HG03442 (cell line): ENCODE results near the gene ESF1.
"Not testable (repeated sequence)": the region's sequence is repeated elsewhere in the genome, so short reads cannot be mapped to it uniquely, and the experiment has no call there.

ENCODE experiments used
- ATAC-seq: cut with Tn5 transposase; IDR thresholded peaks from one replicate; pipeline ENCODE4 v1.9.1; 2021; ENCODE audit warnings: mild to moderate bottlenecking, moderate library complexity; ENCODE audit not compliant: unreplicated experiment

The ESF1 gene

GRCh38 chr20:13788167-13788834 lies 3.6 kb upstream of the ESF1 start:
- peak; percentile 36 for ATAC-seq

DNA sequence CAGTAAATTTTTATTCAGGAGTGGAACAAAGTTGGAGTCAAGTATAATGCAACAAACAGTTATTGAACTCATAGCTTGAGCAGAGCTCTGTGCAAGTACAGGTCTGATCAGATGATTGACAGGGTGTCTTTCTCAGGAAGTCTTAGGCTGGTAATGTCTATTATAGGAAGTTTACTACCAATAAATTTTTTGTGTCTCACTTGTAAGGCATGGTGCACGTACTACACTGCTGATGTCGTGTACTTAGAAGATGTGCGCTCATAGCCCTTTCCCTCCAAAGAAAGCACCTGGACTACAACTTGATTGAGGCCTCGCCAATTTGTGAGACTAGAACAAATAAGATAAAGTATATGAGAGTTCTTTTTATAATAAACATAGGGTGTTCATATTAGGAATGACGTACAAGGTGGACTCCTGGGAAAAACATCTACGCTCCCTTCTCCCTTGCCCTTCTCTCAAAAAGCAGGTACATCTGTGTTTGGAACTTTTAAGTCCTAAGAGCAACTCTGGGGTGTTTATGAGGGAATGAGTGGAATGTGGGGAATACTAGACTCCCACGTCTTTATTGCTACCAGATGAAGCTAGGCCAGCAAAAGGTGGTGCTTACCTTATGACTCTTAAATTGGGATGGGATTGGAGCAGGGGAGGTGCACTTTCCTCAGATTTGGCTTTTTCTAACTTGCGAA lies 1.6 kb upstream of the ESF1 start:
- no peak for ATAC-seq

DNA sequence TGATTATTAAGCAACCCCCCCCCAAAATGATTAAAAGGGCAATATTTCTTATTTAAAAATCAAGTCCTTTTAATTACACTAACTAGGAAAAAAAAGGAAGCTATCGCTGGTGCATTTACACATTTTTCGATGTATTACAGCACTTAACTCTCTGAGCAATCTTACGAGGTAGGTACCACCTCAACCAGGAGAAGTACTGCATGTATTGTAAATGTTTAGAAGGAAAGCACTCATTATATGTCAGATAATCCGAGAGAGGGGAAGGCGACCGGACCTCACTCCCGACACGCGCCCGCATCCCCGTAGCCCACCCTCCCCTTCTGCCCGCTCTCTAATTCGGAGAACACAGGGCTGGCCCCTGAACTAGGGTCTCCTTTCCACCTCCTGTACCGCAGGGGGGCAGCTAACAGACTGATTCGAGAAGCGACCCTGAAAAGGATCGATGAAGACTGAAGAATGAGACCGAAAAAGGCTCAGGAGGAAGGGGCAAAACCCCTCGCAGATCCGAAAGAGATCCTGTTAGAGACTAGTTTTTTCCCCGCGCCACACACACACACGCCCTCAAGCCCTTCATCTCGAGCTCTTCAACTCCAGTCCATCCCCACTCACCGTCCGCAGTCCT lies 337 bp downstream of the ESF1 start:
- ATAC-seq, result no peak

GRCh38 chr20:13783528-13783927 lies 1.2 kb downstream of the ESF1 start:
- ATAC-seq, result no peak

DNA sequence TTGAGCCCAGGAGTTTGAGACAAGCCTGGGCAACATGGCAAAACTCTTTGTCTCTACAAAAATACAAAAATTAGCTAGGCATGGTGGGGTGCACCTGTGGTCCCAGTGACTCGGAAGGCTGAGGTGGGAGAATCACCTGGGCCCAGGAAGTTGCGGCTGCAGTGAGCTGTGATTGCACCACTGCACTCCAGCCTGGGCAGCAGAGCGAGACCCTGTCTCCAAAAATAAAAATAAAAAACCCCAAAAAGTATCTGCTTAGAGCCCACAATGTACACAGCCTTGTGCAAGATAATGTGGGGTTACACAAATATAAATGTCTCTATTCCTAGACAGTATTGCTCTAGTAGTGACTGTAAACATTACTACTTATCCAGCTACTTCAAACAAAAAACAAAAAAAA lies 5.9 kb downstream of the ESF1 start:
- ATAC-seq, result peak; percentile 59

DNA sequence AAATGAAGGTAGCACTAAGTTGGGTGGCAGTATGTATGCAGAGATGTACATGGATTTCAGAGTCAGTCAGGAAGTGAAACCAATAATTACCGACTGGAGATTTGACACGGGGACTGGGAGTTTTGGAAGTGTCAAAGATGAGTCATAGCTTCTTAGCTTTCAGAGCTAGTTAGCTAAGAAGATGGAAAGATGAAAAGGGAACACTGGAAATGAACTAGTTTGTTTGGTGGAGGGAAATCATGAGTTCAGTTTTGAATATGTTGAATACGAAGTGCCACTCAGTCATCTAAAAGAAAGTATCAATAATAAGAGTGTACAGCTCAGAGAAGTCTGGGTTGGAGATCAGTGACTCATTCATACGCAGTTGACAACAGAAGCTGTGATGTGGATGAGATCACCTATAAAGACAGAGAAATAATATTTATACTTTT lies 7.5 kb downstream of the ESF1 start:
- no peak for ATAC-seq

GRCh38 chr20:13775867-13776266 lies 8.9 kb downstream of the ESF1 start:
- ATAC-seq, result no peak

DNA sequence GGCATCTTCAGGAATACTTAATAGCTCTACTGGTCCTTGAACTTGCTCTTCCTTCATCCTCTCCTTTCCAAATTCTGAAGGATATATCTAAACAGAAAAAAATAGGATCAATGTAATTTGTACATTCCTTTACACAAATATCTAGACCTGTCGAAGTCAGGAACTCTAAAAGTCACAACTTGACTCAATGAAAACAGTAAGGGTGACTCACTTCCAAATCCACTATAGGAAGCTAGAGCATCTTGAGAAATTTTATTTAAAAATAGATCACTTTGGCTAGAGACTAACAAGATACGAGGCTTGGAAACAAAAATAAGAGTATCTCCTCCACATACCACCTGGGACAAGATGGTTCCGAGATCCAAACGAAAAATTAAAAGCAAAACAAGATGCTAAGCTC lies 12.2 kb downstream of the ESF1 start:
- ATAC-seq, result no peak

DNA sequence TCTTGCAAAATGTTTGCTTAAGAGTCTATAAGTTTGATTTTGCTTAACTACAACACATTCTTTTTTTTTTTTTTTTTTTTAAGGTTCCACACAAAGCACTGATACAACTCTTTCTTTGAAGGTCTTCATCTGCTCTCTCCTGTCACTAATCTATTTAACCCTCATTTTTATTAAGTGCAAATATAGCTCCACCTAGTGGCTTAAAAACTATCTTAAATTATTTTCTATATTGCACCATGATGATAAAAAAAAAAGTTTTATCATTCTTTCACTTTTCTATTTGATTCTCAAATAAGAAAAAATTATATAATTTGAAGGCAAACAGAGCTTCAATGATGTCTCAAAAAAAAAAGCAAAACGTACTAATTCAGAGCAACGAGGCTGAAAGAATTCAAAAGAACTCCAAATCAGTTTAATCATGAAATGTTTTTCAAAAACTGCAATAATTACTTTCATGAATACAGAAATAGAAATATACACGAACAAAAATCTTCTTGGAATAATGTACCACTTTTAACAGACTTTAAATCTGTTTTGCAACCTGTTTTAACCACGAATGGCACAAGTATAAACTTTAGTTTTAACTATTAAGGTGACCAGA lies 12.8 kb downstream of the ESF1 start:
- no peak for ATAC-seq

DNA sequence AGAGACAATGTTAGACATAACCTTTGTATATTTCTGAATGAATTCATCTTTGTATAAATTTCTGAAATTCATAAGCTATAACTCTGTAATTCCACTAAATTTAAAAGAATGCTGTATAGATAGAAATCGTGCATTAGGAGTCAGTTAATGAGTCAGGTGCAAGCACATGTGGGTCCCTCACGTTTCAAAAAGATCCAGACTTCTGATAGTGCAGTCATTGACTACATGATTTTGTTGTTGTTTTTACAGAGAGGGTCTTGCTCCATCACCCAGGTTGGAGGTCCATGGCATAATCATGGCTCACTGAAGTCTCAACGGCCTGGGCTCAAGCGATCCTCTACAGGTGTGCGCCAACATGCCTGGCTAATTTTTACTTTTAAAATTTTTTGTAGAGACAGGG lies 14.6 kb downstream of the ESF1 start:
- ATAC-seq, result no peak

DNA sequence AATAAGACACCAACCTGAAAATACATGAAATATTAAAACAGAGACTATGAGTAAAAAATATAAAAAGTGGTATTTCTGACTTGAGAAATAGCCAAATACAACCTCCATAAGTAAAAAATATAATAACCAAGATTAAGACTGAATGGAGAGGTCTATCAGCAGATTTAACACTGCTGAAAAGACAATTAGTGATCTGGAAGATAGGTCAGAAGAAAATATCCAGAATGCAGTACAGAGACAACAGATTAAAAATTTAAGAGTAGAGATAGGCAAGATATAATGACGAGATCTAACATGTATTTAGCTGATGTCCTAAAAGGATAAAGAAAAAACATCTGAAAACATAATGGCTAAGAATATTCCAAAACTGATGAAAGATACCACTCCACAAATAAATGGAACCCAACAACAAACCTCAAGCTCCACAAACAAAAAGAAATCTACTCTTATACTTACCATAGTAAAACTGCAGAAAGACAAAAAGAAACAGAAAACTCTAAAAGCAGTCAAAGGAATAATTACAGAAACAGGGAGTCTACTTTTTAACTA lies 18.8 kb downstream of the ESF1 start:
- no peak for ATAC-seq

DNA sequence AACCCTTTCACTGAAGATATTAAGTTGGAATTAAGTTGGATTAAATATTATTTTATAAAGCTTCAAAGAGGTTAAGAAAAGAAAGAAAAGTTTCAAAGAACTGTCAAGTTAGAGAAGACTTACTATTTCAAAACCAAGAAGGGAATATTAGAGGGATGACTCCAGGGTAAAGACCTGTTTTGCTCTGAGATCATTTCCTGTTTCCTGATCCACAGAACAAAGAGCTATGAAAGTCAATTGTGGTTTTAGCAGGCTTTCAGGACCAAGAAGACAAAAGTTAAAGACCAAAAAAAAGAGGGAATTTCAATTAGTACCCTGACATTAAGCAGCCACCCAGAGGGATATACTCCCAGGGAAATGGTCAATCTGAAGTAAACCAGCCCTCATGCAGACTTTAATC lies 19.4 kb downstream of the ESF1 start:
- ATAC-seq, result no peak

DNA sequence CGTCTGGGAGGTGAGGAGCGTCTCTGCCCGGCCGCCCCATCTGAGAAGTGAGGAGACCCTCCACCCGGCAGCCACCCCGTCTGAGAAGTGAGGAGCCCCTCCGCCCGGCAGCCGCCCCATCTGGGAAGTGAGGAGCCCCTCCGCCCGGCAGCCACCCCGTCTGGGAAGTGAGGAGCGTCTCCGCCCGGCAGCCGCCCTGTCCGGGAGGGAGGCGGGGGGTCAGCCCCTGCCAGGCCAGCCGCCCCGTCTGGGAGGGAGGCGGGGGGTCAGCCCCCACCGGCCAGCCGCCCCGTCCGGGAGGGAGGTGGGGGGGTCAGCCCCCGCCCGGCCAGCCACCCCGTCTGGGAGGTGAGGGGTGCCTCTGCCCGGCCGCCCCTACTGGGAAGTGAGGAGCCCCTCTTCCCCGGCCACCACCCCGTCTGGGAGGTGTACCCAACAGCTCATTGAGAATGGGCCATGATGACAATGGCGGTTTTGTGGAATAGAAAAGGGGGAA lies 24.2 kb downstream of the ESF1 start:
- ATAC-seq, result not testable (repeated sequence)

- no peak for ATAC-seq
Measured at GRCh38 chr20:13758884-13759283, 25.8 kb downstream of the ESF1 start.

DNA sequence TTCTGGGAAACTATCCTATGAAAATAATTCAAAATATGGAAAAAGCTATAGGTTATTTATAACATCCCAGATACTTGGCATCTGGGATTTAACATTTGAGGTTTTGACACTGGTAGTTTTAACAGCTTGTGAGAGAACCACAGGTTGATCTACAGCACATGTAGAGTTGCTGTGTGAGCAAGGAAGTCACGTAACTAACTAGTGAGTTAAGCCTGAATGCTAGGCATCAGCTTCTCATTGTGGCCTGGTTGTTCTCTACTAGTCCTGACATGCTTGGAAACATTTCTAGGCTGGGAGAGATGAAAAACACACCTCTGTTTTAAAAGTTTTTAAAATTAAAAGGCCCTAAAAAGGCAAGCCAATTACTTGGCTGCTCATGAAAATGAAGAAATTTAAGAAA lies 28.2 kb downstream of the ESF1 start:
- no peak for ATAC-seq

GRCh38 chr20:13755809-13756208 lies 28.9 kb downstream of the ESF1 start:
- ATAC-seq, result no peak

GRCh38 chr20:13753436-13754036 lies 31.2 kb downstream of the ESF1 start:
- ATAC-seq, result no peak

GRCh38 chr20:13749811-13750210 lies 34.9 kb downstream of the ESF1 start:
- no peak for ATAC-seq

DNA sequence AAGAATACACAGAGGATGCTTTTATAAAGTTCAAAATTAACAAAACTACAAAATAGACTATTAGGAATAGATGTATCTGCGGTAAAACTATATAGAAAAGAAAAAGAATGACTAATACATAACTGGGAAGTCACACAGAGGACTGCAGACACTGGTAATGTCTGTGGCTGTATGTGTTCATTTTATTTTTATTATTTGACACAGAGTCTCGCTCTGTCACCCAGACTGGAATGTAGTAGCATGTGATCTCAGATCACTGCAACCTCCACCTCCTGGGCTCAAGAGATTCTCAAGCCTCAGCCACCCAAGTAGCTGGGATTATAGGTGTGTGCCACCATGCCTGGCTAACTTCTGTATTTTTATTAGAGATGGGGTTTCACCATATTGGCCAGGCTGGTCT lies 38.9 kb downstream of the ESF1 start:
- no peak for ATAC-seq

GRCh38 chr20:13744352-13744751 lies 40.4 kb downstream of the ESF1 start:
- ATAC-seq, result no peak

GRCh38 chr20:13741879-13742278 lies 42.8 kb downstream of the ESF1 start:
- ATAC-seq, result no peak
